WTC11 (cell line): ENCODE results near the gene DEFB125.

Experiments
- CTCF ChIP-seq: fragments of 200-600 bp; IDR thresholded peaks from 2 replicates; pipeline ENCODE4 v1.8.0; 2022; ENCODE audit warnings: antibody characterized with exemption
- E2F1 ChIP-seq: sonication (generic); formaldehyde crosslinking; IDR thresholded peaks from 2 replicates; pipeline ENCODE4 v1.8.0; 2022; ENCODE audit warnings: mild to moderate bottlenecking, missing genetic modification reagents
- FOXK1 ChIP-seq: sonication (generic); formaldehyde crosslinking; IDR thresholded peaks from 2 replicates; pipeline ENCODE4 v1.8.0; 2022; ENCODE audit warnings: mild to moderate bottlenecking, moderate library complexity, missing genetic modification reagents
- JUN ChIP-seq: sonication (generic); formaldehyde crosslinking; IDR thresholded peaks from 2 replicates; pipeline ENCODE4 v1.8.0; 2023; ENCODE audit warnings: mild to moderate bottlenecking, missing genetic modification reagents
- MAX ChIP-seq: sonication (generic); formaldehyde crosslinking; IDR thresholded peaks from 2 replicates; pipeline ENCODE4 v1.8.0; 2022; ENCODE audit warnings: mild to moderate bottlenecking, missing genetic modification reagents
- MXD4 ChIP-seq: fragments of 250-450 bp; sonication (Bioruptor Pico); IDR thresholded peaks from 2 replicates; pipeline ENCODE4 v1.8.0; 2021; ENCODE audit warnings: mild to moderate bottlenecking, moderate library complexity, borderline replicate concordance
- PRRX2 ChIP-seq: fragments of 250-450 bp; sonication (Bioruptor Pico); IDR thresholded peaks from 2 replicates; pipeline ENCODE4 v1.8.0; 2021; ENCODE audit warnings: mild to moderate bottlenecking
- SMAD4 ChIP-seq: sonication (generic); formaldehyde crosslinking; IDR thresholded peaks from 2 replicates; pipeline ENCODE4 v1.8.0; 2022; ENCODE audit warnings: mild to moderate bottlenecking, missing genetic modification reagents
- TEAD1 ChIP-seq: sonication (generic); formaldehyde crosslinking; IDR thresholded peaks from 2 replicates; pipeline ENCODE4 v1.8.0; 2022; ENCODE audit warnings: mild to moderate bottlenecking, missing genetic modification reagents
- ZBTB43 ChIP-seq: sonication (generic); formaldehyde crosslinking; IDR thresholded peaks from 2 replicates; pipeline ENCODE4 v1.8.1; 2023; ENCODE audit warnings: mild to moderate bottlenecking, missing genetic modification reagents

- no peak for TF ChIP-seq CTCF
- no peak for TF ChIP-seq TEAD1
- TF ChIP-seq E2F1 (CRISPR knock-in tag): no peak
- no peak for TF ChIP-seq MAX (CRISPR knock-in tag)
- no peak for TF ChIP-seq FOXK1 (CRISPR knock-in tag)
- TF ChIP-seq PRRX2 (CRISPR knock-in tag): no peak
- TF ChIP-seq JUN (CRISPR knock-in tag): no peak
- TF ChIP-seq ZBTB43 (CRISPR knock-in tag): no peak
- no peak for TF ChIP-seq MXD4 (CRISPR knock-in tag)
- TF ChIP-seq SMAD4: no peak
Measured at GRCh38 chr20:61230-61629, 26.2 kb upstream of the DEFB125 start.
